GM23248 (cell line): ENCODE measurements around the gene MORN4.

ENCODE experiments used
- EZH2 ChIP-seq: fragments of 200-600 bp; sonication (generic); IDR thresholded peaks from 2 replicates; pipeline ENCODE4 v1.6.1; 2018; ENCODE audit warnings: antibody characterized with exemption, mild to moderate bottlenecking; ENCODE audit not compliant: insufficient read depth, poor library complexity, severe bottlenecking
- EZH2phosphoT487 ChIP-seq: fragments of 200-600 bp; sonication (generic); IDR thresholded peaks from 2 replicates; pipeline ENCODE4 v1.6.1; 2018; ENCODE audit warnings: antibody characterized with exemption, moderate library complexity, mild to moderate bottlenecking, low read depth; ENCODE audit not compliant: insufficient read depth

GRCh38 chr10:97571622-97572021, 61.7 kb downstream of the MORN4 start:
- TF ChIP-seq EZH2phosphoT487 (no peak), EZH2 (no peak)
